Limb (tissue), 2 donors: ENCODE data around the gene GATAD2A.
A peak's percentile ranks its signal among the peaks of the same experiment; 100 is the strongest.

Experiments
- DNase-seq, 2 donors: peaks; one replicate each; pipeline ENCODE4 v3.0.0-alpha.2; 2016; ENCODE audit errors: extremely low spot score in 2 of 2

The GATAD2A gene

DNA sequence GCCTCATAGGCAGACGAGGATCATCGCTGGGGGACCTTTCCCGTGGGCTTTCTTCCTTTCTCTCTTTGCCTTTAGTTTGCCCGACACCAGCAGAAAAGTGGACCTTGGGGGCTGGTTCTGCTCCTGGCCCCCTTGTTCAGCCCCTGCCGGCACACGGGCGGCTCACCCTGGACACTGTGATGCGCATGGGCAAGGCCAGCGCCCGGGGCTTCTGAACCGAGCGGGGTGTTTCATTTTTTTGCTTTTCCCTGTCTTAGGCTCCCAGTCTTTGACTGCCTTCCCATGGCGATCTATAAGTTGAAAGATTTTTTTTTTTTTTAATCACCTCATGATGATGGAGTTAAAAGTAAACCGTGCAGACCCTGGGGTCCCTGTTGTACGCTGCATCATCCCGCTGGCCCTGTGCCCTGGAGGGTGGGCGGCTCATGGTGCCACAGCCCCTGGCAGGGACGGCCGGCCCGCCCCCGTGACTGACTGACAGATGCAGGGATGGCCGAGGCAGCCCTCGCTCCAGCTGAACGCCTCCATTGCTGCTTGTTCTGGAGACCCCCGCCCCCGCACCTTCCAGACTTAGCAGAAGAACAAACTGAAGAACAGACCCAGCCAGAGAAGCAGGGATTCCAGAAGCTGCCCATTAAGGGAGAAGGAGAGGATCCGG is 100.3 kb downstream of the GATAD2A start:
- peak in 1 of 2 donors; percentile 21 for DNase-seq

- DNase-seq: no peak
Measured at GRCh38 chr19:19506592-19506991, 101.1 kb downstream of the GATAD2A start.

DNA sequence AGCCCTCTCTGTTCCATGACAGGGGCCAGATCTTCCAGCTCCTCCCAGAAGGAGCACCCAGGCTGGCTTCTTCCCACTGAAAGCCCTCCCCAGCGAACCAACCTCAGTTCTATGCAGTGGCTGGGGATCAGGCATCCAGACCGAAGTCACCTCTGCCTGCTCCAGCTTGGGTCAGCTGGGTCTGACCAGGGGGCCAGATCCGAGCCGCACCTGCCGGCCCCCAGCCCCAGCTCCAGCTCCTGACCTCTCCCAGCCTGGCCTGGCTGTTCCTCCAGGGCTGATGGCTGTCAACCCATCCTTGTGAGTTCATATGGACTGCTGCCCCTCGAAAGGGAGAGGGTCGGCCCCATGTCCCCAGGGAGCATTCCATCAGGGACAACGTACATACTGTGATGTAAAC is 101.9 kb downstream of the GATAD2A start:
- DNase-seq: no peak

DNA sequence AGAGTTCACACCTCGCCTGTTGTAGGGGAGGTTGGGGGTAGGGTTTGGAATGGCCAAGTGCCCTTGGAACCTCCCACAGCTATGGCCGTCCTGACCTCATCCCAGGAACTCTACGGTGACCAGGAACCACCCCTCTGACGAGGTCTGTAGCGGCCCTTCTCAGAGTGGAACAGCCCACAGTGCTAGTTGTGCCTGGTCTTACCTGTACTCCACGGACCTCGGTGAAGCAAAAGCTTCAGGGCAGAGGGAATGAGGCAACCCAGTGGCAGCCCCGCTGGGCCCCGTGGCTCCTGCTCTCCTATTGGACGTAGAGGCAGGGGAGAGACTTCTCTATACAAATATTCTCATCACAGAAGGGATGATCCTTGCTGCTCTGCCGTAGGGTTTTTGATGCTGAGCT is 102.7 kb downstream of the GATAD2A start:
- no peak for DNase-seq

DNA sequence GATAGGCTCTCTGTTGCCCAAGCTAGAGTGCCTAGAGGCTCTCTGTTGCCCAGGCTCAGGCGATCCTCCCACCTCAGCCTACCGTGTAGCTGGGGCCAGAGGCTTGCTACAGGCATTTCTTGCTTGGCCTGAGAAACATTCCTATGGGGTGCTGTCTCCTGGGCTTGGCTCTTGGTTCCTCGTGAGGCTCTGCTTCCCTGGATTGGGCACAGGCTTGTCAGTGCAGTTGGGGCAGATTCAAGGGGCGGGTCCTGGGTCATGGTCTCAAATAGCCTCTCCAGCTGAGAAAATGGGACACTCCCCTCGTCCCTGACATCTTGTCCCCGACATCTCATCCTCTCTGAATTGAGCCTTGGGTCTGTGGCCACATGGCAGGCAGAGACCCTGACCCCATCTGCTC is 105.0 kb downstream of the GATAD2A start:
- no peak for DNase-seq

DNA sequence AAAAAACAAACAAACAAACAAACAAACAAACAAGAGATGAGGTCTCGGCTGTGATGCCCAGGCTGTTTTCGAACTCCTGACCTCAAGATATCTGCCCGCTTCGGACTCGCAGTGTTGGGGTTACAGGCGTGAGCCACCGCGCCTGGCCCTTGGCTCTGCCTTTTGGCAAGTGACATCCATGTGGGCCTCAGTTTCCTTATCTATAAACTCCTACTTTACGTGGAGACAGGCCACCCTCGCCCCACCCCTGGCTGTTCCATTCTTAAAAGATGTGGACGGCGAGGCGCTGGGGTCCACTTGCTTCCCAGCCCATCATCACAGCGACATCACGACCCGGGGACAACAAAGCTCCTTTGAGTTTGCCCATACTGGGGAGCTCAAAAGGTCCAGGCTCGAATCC is 108.2 kb downstream of the GATAD2A start:
- no peak for DNase-seq

- DNase-seq: peak; percentile 72 to 83
Measured at GRCh38 chr19:19514215-19514657, 108.8 kb downstream of the GATAD2A start.

DNA sequence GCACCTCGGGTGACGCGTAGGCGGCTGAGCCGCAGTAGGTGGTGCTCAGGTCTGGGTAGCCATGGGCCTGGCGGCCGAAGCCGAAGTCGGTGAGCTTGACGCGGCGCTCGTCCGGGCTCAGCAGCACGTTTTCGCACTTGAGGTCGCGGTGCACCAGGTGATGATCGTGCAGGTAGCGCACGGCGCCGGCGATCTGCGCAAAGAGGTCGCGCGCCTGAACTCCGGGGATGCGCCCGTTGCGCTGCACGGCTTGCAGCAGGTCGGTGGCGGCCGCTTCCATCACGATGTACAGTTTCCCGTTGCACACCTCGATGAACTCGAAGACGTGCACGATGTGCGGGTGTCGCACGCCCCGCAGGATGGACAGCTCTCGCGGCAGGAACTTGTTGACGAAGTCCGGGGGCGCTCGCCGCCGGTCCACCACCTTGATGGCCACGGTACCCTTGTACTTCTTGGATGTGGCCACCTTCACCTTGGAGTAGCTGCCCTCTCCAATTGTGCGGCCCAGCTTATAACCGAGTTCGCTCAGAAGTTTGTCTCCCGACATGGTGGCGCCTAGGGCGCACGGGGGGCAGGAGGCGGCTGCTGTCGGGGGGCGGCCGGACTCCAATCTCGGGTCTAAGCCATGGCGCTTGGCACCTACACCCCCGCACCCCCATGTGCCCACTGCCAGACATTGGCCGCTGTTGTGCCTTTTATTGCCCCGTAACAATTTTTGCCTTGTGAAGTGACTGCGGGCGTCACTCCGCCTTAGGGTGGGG is 109.6 kb downstream of the GATAD2A start, which contains the start of gene TSSK6:
Gene TSSK6 (minus strand): TSS at position 668 of the 761 bp plus-strand sequence. CDS start 121 bp downstream, at position 547.
- no peak for DNase-seq

DNA sequence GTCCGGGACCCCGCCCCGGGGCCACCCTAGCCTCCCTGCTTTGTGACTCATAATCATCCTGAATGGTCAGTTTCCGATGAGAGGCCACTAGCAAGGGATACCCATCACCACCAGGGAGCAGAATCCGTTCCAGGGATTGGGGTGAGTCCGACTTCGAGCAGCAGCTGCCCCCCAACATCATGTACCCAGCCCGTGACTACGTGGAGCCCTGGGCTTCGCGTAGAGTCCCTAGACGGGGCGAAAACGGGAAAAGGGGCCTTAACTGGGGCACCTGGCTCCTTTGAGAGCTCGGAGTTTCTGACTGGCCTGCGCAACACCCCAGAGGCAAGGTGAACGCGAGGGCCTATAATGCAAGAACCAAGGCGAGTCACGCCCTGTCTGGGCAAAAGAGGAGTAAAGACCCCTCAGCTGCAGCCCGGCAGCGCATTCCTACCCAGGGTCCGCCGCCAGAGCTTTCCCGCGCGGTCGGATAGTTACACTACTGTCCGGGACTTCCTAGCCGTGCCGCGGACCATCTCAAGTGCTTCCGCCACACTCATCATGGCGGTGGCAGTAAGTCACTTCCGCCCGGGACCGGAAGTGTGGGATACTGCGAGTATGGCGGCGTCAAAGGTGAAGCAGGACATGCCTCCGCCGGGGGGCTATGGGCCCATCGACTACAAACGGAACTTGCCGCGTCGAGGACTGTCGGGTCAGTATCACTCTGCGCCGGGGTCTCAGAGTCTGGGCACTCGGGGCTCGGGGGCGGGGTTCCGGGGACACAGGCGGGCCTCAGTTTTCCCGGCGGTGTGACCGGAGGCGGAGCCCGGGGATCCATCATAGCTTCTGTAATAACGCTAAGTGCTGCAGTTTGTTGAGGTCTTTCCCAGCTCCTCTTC is 110.4 kb downstream of the GATAD2A start, which contains the start of gene NDUFA13:
Gene NDUFA13 (plus strand): TSS at position 584 of the 878 bp plus-strand sequence. CDS start 14 bp downstream, at position 598.
- DNase-seq: peak; percentile 89 to 97

DNA sequence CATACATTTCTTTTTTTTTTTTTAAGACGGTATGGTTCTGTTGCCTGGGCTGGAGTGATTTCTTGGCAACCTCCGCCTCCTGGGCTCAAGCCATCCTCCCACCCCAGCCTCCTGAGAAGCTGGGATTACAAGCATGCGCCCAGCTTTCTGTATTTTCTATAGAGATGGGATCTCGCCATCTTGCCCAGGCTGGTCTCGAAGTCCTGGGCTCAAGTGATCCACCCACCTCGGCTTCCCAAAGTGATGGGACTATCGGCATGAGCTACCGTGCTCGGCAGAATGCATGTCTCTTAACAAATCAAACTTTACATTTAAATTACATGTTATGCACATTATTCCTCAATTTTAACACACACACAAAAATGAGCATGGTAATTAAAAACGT is 111.8 kb downstream of the GATAD2A start:
- DNase-seq: no peak

DNA sequence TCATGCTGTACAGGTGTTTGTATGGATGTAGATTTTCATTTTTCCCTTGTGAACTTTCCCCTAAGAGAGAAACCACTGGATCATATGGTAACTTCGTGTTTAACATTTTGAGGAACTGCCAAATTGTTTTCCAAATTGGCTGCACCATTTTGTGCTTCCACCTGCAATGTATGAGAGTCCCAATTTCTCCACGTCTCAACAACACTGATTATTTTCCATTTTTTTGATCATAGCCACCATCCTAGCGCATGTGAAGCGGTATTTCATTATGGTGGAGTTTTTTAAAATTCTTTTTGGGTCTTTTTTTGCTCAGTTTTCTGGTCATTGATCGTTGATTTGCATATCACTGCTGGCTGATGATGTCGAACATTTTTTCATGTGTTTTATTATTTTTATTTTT is 115.5 kb downstream of the GATAD2A start:
- DNase-seq: no peak

DNA sequence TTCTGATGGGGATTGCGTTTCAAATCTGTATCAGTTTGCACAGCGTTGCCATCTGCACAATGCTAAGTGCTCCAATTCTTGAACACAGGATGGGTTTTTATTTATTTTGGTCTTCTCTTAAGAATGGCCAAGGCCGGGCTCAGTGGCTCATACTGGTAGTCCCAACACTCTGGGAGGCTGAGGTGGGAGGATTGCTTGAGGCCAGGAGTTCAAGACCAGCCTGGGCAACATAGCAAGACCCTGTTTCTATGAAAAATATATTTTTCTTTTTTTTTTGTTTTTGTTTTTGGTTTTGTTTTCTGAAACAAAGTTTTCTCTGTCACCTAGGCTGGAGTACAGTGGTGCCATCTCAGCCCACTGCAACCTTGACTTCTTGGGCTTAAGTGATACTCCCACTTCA is 117.7 kb downstream of the GATAD2A start:
- no peak for DNase-seq

DNA sequence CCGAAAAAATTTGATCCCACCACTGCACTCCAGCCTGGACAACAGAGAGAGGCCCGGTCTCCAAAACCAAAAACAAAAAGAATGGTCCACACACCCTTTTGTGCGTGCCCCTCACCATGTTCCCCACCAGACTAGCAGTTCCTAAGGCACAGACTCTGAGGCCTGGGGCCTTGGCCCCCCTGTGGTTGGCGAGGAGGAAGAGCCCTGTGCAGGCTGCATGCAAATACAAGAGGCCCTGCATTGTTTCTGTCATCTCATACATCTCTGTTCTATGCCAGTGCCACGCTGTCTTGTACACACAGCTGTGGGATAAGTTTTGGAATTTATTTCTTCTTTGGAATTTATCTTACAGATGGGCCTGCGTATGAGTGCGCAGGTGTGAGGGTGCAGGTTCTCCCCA is 118.6 kb downstream of the GATAD2A start:
- DNase-seq: no peak

GRCh38 chr19:19525611-19526380 is 120.3 kb downstream of the GATAD2A start:
- peak in 1 of 2 donors; percentile 32 for DNase-seq

DNA sequence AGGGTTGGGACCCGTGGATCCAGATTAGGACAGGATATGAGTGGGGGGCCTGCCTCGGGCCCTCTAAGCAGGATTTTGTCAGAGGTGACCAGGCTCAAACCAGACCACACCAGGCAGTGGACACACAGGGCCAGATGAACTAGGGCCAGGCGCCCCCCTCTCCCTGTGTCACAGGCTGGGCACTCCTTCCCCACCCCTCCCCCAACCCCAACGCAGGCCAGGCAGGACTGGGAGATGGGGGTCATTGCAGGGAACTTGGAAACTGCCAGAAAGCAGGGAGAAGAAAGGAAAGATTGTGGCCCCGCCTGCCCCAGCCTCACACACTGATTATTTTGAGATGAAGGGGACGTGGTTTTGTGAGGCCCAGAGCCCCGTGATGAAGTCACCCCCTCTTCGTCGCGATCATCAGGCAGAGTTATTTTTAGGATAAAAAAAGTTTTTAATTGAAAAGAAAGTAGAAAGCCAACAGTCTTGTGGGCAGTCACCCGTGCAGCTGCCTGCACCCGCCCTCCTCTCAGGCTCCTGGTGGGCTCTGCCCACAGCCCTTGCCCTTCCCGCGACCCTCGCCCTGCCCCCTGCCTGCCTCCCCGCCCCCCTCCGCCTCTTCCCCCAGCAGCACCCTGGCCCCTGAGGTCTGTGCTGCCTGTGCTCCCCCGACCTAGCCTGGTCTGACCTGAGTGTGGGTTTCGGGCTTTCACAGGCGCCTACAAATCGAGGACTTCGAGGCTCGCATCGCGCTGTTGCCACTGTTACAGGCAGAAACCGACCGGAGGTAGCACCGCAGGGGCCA is 121.3 kb downstream of the GATAD2A start:
- DNase-seq: peak in 1 of 2 donors; percentile 24

DNA sequence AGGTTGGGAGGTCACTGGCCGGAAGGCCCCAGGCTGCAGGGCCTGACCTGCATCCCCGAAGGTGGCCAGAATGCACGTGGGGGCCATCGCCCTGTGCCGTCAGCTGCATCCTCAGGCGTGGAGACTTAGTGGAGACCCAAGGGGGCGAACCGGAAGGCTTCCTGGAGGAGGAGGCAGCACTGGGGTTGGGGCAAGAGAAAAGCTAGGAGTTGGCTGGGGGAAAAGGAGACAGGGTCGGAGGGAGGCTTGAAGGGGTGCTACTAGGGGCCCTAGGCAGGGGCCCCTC is 121.8 kb downstream of the GATAD2A start:
- peak in 1 of 2 donors; percentile 23 for DNase-seq

DNA sequence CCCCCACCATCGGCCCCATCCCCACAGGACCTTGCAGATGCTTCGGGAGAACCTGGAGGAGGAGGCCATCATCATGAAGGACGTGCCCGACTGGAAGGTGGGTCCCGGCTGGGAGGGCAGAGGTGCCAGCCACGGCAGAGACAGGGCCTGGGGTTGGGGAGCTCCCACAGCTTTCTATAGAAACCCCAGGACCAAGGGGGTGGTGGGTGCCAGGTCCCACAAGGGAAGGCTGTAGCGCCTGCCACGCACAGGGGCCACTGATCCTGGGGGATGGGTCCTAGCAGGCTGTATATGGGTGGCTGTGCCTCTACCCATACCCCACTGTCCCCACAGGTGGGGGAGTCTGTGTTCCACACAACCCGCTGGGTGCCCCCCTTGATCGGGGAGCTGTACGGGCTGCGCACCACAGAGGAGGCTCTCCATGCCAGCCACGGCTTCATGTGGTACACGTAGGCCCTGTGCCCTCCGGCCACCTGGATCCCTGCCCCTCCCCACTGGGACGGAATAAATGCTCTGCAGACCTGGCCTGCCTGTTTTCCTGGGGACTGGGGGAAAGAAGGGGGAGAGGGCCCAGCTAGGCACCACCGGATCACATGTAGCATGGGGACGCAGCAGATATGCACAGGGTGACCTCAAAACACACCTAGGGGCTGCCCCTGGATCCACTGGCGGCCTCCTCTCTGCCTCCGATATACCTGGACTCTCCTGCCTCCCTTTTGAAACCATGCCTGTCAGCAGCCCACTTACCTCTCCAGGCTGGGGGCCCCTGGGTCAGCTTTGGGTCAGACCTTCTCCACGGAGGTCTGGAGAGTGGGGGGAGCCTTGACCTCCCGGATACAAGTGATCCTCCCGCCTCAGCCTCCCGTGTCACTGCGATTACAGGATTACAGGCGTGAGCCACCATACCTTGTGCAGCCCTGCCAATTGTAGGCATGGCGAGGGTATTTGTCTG is 122.5 kb downstream of the GATAD2A start:
- DNase-seq: peak in 1 of 2 donors; percentile 36

DNA sequence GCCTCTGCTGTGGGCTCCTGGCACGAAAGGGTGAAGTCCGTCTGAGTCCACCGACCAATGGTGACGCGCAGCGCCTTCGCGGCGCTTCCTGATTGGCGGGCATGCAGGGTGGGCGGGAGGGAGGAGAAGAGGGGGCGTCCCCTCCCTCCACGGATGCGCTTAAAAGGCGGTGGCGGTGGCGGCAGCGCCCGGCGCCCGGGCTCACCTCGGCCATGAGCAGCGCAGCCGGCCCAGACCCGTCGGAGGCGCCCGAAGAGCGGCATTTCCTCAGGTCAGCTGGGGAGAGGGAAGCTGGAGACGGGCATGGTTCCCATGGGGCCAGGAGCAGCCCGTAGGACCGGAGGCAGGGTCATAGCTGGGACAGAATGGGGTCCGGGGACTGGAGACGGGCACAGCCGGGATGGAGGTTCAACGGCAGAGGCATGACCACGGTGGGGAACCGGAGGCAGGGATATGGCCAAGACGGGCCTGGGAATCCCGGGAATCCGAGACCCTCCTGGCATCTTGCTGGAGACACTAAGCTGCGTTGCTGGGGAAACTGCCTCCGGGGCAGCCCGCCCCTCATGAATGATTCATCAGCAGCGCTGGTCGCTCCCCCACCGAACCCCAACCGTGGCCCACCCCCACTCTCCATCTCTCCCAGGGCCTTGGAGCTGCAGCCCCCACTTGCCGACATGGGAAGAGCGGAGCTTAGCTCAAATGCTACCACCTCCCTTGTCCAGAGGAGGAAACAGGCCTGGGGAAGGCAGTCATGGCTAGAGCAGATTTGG is 123.4 kb downstream of the GATAD2A start, which contains the start of gene YJEFN3:
Gene YJEFN3 (plus strand): TSS at position 191 of the 770 bp plus-strand sequence. CDS start 22 bp downstream, at position 213.
- DNase-seq: peak in 1 of 2 donors; percentile 78
